ENCODE data around the gene MCCC1.
A peak's percentile ranks its signal among the peaks of the same experiment; 100 is the strongest.
"Not testable (repeated sequence)": the region's sequence is repeated elsewhere in the genome, so short reads cannot be mapped to it uniquely, and the experiment has no call there.

Gene MCCC1

GRCh38 chr3:183038757-183039156 lies 60.5 kb downstream of the MCCC1 start:
- no peak for DNase-seq

GRCh38 chr3:183038221-183038620 lies 61.1 kb downstream of the MCCC1 start:
- DNase-seq, result no peak

- no peak for DNase-seq
Observed at GRCh38 chr3:183033746-183034145, 65.5 kb downstream of the MCCC1 start.

- DNase-seq, result no peak
Observed at GRCh38 chr3:183032880-183033555, 66.3 kb downstream of the MCCC1 start.

- DNase-seq, result no peak
Observed at GRCh38 chr3:183031826-183032225, 67.5 kb downstream of the MCCC1 start.

GRCh38 chr3:183028416-183028815 lies 70.9 kb downstream of the MCCC1 start:
- no peak for DNase-seq

- DNase-seq, result no peak
Observed at GRCh38 chr3:183027276-183027675, 72.0 kb downstream of the MCCC1 start.

GRCh38 chr3:183022936-183023516 lies 76.3 kb downstream of the MCCC1 start:
- no peak for DNase-seq

- DNase-seq, result no peak
Observed at GRCh38 chr3:183018421-183019192, 80.7 kb downstream of the MCCC1 start.

GRCh38 chr3:183015185-183015584 lies 84.1 kb downstream of the MCCC1 start:
- no peak for DNase-seq

- DNase-seq, result no peak
Observed at GRCh38 chr3:183013856-183014255, 85.4 kb downstream of the MCCC1 start.

GRCh38 chr3:183013074-183013473 lies 86.2 kb downstream of the MCCC1 start:
- DNase-seq, result no peak

GRCh38 chr3:183008800-183009199 lies 90.5 kb downstream of the MCCC1 start:
- no peak for DNase-seq

- DNase-seq, result peak; percentile 22
Observed at GRCh38 chr3:183008303-183008702, 91.0 kb downstream of the MCCC1 start.

GRCh38 chr3:183006396-183007002 lies 92.8 kb downstream of the MCCC1 start:
- DNase-seq, result peak; percentile 39

GRCh38 chr3:182999767-183000166 lies 99.5 kb downstream of the MCCC1 start:
- peak; percentile 41 for DNase-seq

GRCh38 chr3:182993486-182994201 lies 105.7 kb downstream of the MCCC1 start:
- DNase-seq, result not testable (repeated sequence)

GRCh38 chr3:182989566-182989965 lies 109.7 kb downstream of the MCCC1 start:
- DNase-seq, result no peak

- no peak for DNase-seq
Observed at GRCh38 chr3:182986021-182986420, 113.3 kb downstream of the MCCC1 start.

GRCh38 chr3:182983876-182984275 lies 115.4 kb downstream of the MCCC1 start:
- no peak for DNase-seq

GRCh38 chr3:182981038-182981380 lies 118.3 kb downstream of the MCCC1 start:
- no peak for DNase-seq

- DNase-seq, result peak; percentile 95
Observed at GRCh38 chr3:182980204-182981037, 118.9 kb downstream of the MCCC1 start, which contains the start of gene DCUN1D1. Gene DCUN1D1, minus strand, starts transcription at chr3:182980538. Its CDS starts 49 bp downstream, at chr3:182980489.
